ENCODE results near the gene ARTN. TPM values are rescaled to one million over a fixed set of nuclear protein-coding genes. Genes with fewer than 3 reads are reported as not detected.

Gene ARTN
- total RNA-seq, 1 experiment from 2014 or later = 2.1 TPM

DNA sequence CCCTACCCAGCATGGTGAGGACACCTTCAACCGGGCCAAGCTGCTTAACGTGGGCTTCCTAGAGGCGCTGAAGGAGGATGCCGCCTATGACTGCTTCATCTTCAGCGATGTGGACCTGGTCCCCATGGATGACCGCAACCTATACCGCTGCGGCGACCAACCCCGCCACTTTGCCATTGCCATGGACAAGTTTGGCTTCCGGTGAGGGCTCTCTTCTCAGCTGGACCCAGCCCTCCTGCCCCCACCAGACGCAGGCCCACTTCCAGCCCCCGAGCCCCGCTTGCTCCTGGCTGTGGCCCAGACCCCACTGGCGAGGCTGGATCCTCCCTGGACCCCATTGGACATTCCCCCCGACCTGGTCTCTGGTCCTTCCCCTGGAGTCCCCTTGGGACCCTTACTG lies 51.3 kb downstream of the ARTN start:
- no peak for DNase-seq (ENCODE audit: low read depth)

DNA sequence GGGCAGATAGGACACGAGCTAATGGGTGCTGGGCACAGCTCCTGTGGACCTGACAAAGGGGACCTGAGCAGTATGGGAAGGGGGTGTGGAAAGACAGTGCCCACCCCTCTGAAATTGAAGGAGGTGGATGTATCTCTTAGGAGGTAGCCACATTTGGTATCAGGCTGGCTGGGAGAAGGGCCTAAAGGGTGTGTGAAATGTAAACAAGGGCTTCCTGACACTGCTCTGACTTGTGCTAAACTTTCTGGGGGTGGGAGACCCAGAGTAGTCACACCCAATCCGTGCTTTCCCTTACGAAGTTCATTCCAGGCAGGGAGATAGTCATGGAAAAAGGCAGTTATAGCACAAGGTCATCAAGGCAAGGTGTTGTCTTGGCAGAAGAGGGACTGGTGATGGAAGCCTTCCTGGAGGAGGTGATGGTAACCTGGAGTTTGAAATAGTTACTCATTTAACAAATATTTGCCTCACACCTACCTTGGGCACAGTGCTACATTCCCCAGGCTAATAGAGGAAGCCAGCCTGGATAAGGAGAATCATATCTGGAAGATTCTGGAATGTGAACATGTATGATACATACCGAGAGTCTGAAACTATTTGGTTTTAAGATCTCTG lies 52.5 kb downstream of the ARTN start:
- DNase-seq (ENCODE audit: low read depth) = no peak

DNA sequence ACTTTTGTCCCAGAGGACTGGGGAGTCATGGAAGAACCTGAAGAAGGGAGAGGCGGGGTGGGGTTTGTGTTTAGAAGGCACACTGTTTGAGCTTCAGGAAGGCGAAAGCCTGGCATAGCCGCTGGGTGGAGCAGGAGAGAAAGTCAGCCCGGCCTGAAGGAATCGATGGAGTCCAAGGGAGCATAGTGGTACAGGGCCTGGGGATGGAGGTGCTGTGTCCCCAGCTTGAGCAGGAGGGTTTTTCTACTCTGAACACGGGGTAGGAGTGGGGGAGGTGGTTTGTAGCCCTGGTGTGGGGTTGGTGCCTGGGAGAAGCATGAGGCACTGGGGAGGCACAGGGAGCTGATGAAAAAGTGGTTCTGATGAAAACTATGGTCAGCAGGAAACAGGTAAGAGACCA lies 53.1 kb downstream of the ARTN start:
- no peak for DNase-seq (ENCODE audit: low read depth)

Other genes with a start within 250 kb of the ARTN start
- gene ST3GAL3, start 226.3 kb upstream of the ARTN start, total RNA-seq (2014; rRNA removed) = 23.0 and 25.8 TPM in 2 replicates
- 30.5 and 31.8 TPM in 2 replicates for gene IPO13, start 13.1 kb downstream of the ARTN start, total RNA-seq (2014; rRNA removed)
- gene DPH2, start 36.2 kb downstream of the ARTN start, total RNA-seq (2014; rRNA removed) = 30.7 and 36.2 TPM in 2 replicates
- 188 and 200 TPM in 2 replicates for gene ATP6V0B, start 41.2 kb downstream of the ARTN start, total RNA-seq (2014; rRNA removed)
- 110 and 115 TPM in 2 replicates for gene B4GALT2, start 45.4 kb downstream of the ARTN start, total RNA-seq (2014; rRNA removed)
- 5.1 and 5.2 TPM in 2 replicates for gene CCDC24, start 57.8 kb downstream of the ARTN start, total RNA-seq (2014; rRNA removed)
- 0.06 and 0.40 TPM in 2 replicates for gene SLC6A9, start 97.7 kb downstream of the ARTN start, total RNA-seq (2014; rRNA removed)
- gene KLF17, start 185.0 kb downstream of the ARTN start, total RNA-seq (2014; rRNA removed) = 0.11 and 0.19 TPM in 2 replicates
- gene KLF18, start 207.8 kb downstream of the ARTN start, total RNA-seq (2014; rRNA removed) = not detected in 2 replicates

Measured in LHCN-M2 (cell line).